HG03060 (cell line): Measurements from ENCODE around the gene ASB7.

ENCODE experiments used
- ATAC-seq: cut with Tn5 transposase; IDR thresholded peaks from one replicate; pipeline ENCODE4 v1.9.1; 2021; ENCODE audit warnings: low read depth, moderate number of reproducible peaks; ENCODE audit not compliant: unreplicated experiment

Gene ASB7

DNA sequence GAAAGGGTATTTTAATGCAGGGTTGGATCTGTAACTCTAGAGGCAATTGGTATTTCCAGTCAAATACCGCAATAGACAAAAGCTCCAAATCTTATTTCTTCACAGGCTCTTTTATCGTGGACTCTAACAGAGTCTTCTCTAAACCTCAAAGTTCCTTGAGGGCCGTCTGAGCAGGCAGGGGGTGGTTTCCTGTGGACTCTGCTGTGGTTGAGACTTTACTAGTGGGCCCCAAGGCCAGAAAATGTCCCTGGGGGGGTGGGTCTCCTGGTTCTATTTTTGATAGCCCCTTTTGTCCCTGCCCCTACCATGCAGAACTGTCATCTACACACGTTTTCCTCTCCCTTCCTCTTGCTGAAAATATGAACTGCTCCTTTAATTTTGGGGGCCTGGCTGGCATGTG, 80.1 kb downstream of the ASB7 start:
- no peak for ATAC-seq

DNA sequence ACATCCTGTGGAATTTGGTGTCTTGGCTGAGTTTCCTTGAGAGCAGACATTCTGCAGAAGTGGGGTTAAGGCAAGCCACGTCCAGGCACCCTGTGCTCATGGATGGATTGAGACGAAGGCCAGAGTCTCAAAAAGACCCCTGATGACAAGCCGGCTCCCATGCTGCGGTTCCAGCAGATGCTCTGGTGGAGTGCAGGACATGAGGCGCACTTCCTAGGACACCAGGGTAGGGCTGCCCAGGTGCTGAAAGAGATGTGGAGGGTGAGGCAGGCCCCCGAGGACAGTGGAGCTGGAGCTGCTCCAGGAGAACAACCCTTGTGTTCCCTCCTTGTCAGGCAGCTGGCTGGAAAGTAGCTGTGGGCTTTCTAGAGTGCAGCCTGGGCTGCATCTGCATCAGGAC, 81.0 kb downstream of the ASB7 start:
- ATAC-seq = no peak

DNA sequence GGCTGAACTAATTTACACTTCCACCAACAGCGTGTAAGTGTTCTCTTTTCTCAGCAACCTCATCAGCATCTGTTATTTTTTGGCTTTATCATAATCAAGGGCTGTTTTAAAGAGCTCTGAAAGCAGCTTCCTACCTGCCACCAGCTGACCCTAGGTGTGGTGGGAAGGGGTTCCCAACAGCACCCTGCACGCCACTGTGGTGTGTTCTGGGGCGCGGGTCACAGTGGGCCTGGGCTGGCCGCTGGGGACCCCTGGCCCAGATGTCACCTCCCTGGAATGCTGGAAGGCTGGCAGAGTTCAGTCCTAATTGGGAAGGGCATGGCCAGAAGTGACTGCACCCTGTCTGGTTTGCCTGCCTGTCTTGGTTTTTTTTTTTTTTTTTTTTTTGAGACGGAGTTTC, 82.2 kb downstream of the ASB7 start:
- no peak for ATAC-seq

DNA sequence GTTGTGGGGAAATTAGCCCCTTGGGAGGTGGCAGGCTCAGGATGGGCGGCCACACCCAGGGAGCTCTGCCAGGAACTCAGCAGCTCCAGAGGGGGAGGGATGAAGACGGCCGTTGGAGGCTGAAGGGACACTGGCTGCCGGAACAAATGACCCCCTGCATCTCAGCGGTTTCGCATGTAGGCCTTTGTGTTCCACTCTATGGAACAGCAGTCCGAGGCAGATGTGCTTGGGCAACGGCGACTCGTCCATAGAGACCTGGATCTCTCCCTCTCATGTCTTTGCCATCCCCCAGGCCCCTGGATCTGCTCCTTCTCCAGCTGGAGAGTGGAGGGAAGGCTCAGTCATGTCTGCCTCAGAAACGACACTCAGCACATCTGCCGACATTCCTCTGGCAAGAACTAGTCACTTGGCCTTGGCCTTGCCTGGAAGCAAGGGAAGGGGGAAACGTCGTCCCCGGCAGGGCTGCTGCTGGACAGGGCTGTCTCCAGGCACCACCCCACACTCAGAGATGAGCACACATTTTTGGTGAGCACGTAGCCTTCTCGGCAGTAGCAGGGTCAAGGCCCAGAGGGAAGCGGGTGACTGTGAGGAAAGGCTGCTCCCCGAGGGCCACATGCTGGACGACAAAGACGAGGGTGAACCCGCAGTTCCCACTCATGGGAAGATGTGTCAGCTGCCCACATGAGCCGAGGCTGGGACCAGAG, 83.8 kb downstream of the ASB7 start:
- no peak for ATAC-seq

DNA sequence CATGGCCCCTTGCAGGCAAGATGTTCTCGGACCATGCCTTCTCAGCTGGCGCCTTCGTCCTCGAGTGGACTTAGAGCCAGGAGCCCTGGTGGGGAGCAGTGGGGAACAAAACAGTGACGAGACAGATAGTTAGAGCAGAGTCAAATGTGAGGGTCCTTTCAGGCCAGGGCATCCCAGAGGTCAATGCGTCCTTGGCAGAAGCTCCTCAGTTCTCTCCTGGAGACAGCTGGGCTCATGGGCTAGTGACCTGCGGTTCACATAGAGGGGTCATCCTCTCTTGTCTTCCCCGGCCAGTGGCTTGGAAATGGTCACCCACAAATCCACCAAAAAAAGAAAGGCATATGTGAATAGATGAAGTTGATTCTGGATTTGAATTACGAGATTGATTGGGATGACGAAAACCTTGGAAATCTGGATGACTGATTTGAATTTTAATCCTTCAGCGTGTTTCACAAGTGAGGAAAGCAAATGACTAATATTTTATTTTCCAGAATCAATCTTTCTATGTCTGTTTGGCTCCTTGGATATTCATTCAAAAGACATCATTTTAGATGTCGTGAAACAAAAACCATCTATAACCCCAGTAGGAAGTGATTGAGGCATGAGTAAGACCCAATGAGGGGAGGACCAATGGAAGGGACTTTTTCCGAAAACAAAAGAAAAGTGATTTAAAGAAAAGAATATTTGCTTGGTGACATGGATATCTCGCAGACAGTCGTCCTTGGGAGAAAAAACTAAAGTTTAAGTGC, 84.5 kb downstream of the ASB7 start:
- ATAC-seq = no peak

DNA sequence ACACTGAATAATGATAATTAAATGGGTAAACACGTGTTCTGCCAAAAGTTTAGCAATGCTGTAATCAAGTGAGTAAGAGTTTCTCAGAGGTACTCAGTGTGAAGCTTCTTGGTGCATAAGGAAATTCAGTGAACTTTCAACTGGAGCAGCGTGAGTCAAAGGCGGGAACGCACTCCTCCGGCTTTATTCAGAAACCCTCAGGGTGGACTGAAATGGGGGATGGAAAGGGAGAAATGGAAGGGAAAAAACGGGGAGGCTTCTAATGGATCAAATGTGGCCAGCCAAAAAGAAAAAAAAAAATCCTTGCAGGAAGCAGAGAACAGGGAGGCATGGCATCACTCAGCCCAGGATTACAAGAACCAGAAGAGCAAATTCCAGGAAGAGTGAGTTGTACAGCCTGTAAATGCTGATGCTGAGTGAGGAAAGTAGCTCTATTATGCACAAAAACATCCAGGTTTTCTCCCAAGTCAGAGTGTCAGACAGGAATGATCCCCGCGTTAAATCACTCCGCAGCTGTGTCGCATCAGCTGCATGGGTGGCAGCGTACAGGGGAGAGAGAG, 85.3 kb downstream of the ASB7 start:
- no peak for ATAC-seq

DNA sequence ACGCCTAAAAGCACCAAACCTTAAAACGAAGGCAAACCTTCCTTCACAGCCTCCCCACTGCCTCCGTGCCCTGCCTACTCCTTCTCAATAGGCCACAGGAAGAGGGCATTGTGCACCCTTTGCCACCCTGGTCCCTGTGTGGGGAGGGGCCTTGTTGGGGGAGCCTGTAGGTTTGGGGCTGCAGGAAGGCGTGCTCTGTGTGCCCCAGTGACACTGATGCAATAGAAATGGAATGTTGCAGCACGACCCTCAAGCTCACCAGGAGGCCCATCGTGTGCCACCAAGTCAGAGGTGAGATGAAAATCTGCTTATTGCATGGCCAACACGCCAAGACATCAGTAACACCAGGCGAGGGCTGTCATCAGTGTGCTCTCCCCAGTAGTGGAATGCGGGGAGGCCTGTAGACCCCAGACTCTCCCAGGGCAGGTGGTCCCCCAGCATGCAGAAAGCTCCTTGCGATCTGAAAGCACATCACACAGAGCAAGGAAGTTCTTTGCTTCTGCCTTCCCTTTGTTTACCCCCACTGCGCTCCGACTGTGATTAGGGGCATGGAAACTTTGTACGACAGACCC, 86.2 kb downstream of the ASB7 start:
- ATAC-seq = no peak

DNA sequence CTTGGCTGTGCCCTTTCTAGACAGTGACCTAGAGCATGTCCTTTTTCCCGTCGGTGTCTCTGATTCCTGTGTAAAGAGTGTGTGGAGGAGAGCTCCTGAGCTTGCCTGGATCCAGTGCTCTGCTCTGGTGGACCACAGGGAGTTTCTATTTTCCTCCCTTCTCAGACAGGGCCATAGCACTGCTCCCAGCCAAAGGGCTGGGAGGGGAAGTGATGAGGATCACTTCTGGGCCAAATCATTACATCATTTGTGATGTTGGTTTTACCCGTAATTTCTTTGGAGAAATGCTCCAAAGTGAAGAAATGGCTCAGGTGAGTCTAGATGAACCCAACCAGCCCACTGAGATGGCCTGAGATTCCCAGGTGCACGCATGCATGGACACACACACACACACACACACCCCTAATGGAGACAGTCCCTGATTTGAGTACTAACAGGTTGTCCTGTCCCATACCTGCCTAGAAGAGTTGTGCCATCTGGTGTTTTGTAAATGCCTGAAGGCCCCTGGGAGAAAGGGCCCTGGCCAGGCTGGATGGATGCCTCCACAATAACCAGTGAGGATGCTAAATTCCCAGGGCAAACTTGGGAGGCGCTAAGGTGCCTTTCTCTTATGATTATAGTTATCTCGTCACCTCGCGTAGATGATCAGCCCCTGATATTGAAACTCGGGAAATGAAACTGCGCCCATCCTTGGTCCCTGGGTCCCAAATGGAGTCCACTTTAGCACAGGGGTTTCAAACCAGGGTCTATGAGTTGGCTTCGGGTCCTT, 86.9 kb downstream of the ASB7 start:
- no peak for ATAC-seq

DNA sequence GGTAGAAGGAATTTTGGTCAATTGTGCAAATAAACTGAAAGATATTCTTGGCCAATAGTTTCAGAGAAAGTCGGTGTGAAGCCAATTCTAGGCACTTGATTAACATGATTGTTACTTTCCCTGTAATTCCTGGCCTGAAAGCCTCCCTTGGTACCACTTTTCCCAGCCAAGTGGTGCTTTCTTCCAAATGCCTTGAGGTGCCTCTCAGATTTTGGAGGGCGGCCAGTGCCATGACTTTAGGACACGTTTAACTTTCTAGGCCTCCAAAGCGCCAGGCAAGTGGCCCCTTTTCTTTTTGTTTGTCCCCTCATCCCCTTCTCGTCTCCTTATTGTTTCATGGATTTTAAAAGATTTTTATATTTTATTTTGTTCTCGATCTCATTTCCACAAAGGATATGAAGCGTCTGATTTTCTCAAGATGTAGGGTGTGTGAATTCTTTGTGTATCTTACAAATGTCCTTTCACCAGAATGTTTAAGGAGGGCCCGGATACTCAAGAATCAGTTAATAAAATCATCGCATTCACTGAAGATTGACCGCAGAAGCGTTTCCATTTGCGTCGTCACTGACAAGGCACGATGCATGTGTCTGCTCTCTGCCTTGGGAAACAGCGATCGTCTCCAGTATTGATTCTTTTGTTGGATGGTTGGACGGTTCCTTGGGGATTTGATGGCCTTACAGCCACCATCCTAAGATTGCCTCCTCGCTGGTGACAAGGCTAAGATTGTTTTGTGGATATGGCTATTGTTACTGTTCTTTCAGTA, 87.8 kb downstream of the ASB7 start:
- ATAC-seq = no peak

DNA sequence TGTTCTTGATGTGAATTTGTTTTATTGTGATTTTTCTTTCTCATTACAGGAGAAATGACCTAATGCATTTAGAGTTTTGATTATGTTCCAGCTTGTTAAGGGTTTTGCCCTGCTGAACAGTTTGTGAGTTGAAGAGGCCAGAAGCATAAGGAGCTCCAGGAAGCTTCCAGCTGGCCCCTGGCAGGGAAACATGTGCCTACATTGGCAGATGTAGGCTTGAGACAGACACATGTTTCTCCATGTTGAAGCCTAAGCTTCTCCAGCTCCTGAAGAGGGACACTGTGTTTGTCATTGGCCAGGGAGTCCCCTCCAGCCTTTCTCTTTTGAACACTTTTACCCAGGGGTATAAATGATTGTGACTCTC, 88.4 kb downstream of the ASB7 start:
- no peak for ATAC-seq

DNA sequence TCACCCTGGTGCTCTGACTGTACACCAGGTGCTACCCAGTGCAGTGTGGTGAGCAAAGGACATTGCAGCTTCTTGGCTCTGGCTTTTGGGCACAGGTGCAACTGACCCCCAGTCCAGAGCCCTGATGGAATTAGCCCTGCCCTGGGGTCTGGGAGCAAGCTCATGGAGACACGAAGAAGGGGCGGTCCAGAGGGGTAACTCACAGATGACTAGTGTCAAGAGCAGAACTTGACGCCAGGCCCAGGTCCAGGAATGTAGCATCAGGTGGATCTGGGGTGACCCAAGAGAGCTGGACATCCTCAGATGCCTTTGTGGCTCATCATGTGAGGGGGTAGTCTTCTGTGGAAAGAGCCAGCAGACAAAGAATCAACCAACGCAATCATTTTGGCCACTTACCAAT, 88.9 kb downstream of the ASB7 start:
- ATAC-seq = no peak

DNA sequence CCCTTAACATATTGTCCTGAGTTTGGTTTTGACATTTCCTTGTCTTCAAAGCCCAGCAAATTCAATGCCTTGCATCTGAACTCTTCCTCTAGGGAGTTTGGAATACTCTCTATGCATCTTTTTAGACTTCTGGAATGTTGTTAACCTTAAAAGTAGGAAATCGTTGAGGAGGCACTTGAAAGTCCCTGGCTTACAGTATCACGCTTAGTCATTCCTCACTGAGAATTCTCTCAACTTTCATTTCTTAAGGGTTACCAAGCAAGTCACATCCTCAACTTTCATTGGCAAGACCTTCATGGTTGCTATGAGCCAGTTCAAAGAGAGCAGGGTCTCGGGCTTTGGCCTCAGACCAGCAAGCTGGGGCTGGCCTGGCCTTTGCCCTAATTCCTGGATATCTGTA, 89.9 kb downstream of the ASB7 start:
- no peak for ATAC-seq

DNA sequence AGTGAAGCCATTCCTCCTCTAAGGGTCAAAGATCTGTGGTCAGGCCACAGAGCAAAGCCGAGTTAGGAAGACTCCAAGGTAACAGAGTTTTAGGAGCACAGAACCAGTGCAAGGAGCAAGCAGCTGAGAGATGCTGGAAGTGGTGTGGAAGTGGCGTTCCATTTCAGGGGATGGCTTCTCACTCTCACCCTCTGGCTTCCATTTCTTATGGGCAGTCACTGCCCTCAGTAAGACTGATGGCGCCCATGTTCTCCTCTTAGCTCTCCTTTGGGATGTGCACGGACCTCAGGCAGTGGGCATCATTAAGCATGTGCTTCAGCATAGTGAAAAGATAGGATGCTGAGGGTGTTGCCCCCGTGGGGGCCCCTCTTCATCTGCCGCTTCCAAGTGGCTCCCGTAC, 90.3 kb downstream of the ASB7 start:
- no peak for ATAC-seq

DNA sequence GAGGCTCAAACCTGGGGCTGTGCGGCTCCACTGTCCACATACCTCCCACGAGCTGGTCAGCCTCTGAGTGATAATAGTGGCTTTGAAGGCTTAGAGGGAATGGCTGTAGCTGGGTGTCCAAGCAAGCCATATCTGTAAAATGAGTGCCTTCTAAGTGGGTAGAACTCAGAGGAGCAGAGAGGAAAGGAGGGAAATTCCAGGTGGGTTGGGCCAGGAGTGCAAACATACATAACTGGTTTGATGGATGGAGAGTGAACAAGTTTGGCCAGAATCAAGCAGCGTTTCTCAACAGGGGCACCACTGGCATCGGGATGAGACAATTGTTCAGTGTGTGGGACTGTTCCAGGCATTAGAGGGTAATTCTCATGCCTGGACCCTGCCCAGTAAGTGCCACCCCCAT, 91.1 kb downstream of the ASB7 start:
- no peak for ATAC-seq

DNA sequence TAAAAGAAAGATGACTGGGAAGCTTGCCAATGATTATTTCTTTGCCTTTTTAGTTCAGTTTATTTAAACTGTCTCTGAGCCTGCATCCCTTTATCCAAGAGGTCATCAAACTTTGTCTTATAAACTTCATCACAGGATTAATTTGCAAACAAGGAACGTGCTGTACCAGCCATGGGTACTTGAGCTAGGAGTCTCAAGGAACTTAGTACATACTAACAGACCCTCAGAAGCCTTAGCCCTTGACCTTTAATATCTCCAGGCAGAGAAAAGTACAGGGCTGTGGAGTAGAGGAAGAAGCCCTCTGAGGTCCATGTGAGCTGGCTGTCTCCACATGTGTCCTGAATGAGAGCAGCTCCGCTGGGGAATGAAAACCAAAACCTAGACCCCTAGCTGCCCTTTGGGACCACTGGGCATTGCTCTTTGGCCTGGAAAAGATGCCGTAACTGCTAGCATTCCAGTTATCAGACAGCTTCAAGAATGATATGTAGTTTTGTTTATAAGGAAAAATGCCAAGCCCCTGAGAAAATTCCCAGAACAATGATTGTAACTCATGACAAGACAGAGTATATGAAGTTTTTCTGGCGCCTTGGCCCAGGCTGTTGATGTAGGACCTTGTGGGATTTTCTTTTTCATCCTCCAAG, 92.1 kb downstream of the ASB7 start:
- ATAC-seq = no peak

DNA sequence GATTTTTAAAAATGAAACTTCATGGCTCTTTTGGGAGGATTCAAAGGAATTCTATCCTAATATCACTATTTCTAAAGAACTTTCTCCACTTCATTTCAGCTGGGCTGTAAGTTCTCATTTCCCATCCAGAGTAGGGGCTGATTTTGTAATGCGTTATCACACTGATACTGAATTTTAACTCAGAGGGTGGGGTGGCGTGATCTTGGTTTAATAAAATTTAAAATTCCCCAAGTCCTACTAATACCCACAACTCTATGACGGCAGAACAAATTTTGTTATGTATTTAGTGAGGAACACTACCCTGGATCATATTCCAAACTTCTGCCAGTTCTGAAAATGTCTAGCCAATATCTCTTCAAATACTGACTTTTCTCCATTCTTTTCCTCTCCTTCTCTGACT, 92.7 kb downstream of the ASB7 start:
- ATAC-seq = no peak

DNA sequence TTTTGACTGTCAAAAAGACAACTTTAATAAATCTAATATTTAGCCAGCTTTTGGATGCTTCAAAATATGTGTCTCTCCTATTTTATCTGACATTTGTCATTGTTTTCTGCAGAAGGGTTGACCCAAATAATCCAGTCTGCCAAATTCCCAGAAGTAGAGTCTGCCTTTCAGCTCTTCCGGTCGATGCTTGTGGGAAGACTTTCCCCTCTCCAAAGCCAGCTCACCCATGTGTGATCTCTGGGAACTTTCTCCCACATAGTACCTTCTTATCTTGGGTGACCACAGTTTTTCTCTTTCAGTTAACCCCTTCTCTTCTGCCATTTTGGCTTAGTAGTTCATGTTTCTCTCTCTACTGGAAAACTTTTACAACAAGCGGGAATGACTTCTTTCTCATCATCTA, 94.1 kb downstream of the ASB7 start:
- ATAC-seq = no peak
